K562 (cell line): Measurements from ENCODE around the gene NFATC1. TPM values are rescaled to one million over a fixed set of nuclear protein-coding genes. Genes with fewer than 3 reads are reported as not detected.

Source experiments
- ATAC-seq: fragments of 200-7000 bp; cut with Tn5 transposase; 3 replicates; pipeline ENCODE4 v1.9.1; 2020; ENCODE audit warnings: moderate library complexity
- BruUV-seq: library from RNA; stranded (reverse); fragments of 400-500 nt; replicated peaks from 2 replicates; lab custom pipeline; 2021; lab: Mats Ljungman, UMichigan
- CTCF ChIA-PET: fragments of 300-600 bp; formaldehyde crosslinking; extraction: SDS; loops from one replicate; lab custom pipeline; 2021; ENCODE audit warnings: low intra/inter-chr PET ratio; lab: Yijun Ruan, JAX
- POLR2A ChIA-PET: fragments of 300-600, 350-650 bp; sonication (Branson Sonifier 250); formaldehyde crosslinking; extraction: SDS; loops from one replicate; lab custom pipeline; 2021; ENCODE audit warnings: antibody characterized with exemption, inconsistent platforms; lab: Yijun Ruan, JAX
- DNase-seq, 4 experiments: peaks; one replicate each; pipeline versions ENCODE4 v3.0.0 to v3.0.0-alpha.2; 2011 to 2018; ENCODE audit warnings: low spot score in 3 of 4, mixed read lengths in 3 of 4; ENCODE audit errors: extremely low read depth in 1 of 4
- FAIRE-seq: peaks from 2 replicates; lab custom pipeline; 2011; peaks lifted over from hg19 to GRCh38; lab: Jason Lieb, UNC
- H2AFZ ChIP-seq: 2 replicates; pipeline ENCODE4 v1.6.0; 2011; ENCODE audit warnings: low read depth, low read length, control low read depth, inconsistent platforms
- H3K27ac ChIP-seq: fragments of 200-600 bp; 3 replicates; pipeline ENCODE4 v1.8.0; 2011; ENCODE audit warnings: low read depth, mild to moderate bottlenecking, control low read depth, inconsistent platforms, low read length, moderate library complexity, mixed read lengths; ENCODE audit errors: extremely low read depth
- H3K27me3 ChIP-seq, 2 experiments: fragments of 300-600 bp in 1 of 2; 2 replicates in 1 of 2; 3 replicates in 1 of 2; pipeline versions ENCODE4 v1.6.0 to v1.8.0; 2011; ENCODE audit warnings: inconsistent platforms in 2 of 2, low read length in 2 of 2, mild to moderate bottlenecking in 1 of 2, mixed read lengths in 1 of 2, moderate library complexity in 1 of 2; ENCODE audit not compliant: control insufficient read depth in 2 of 2, insufficient read depth in 2 of 2
- H3K36me3 ChIP-seq: fragments of 300-600 bp; 3 replicates; pipeline ENCODE4 v1.8.0; 2011; ENCODE audit warnings: mild to moderate bottlenecking, low read length, inconsistent platforms; ENCODE audit not compliant: control insufficient read depth, insufficient read depth
- H3K4me1 ChIP-seq, 2 experiments: fragments of 200-600 bp in 1 of 2; replicated peaks in 1 of 2; 2 replicates in 1 of 2; 3 replicates in 1 of 2; pipeline versions ENCODE4 v1.5.1 to v1.8.0; 2011; ENCODE audit warnings: inconsistent platforms in 2 of 2, low read length in 2 of 2, mild to moderate bottlenecking in 1 of 2, mixed read lengths in 1 of 2, moderate library complexity in 1 of 2; ENCODE audit not compliant: control insufficient read depth in 2 of 2, insufficient read depth in 2 of 2
- H3K4me2 ChIP-seq: 2 replicates; pipeline ENCODE4 v1.6.1; 2011; ENCODE audit warnings: low read length, control low read depth, inconsistent platforms, mixed read lengths; ENCODE audit not compliant: insufficient read depth
- H3K4me3 ChIP-seq: fragments of 200-600 bp; sonication (generic), shearing (Covaris generic); 2 replicates; pipeline ENCODE4 v1.5.1; 2016; ENCODE audit warnings: control low read depth, inconsistent platforms
- H3K79me2 ChIP-seq: fragments of 200-600 bp; 3 replicates; pipeline ENCODE4 v1.8.0; 2011; ENCODE audit warnings: low read length, inconsistent platforms; ENCODE audit not compliant: control insufficient read depth, insufficient read depth
- H3K9ac ChIP-seq, 2 experiments: 2 replicates each; pipeline versions ENCODE4 v1.6.0 to v1.6.1; 2011; ENCODE audit warnings: low read depth in 2 of 2, low read length in 2 of 2, control low read depth in 1 of 2, inconsistent platforms in 1 of 2, mild to moderate bottlenecking in 1 of 2, mixed read lengths in 1 of 2; ENCODE audit not compliant: insufficient read depth in 1 of 2
- H3K9me1 ChIP-seq: one replicate; pipeline ENCODE4 v1.6.0; 2011; ENCODE audit warnings: inconsistent platforms, mild to moderate bottlenecking, low read length, moderate library complexity; ENCODE audit not compliant: control insufficient read depth, insufficient read depth
- H3K9me3 ChIP-seq: replicated peaks from 2 replicates; pipeline ENCODE4 v1.5.1; 2011; ENCODE audit warnings: low read depth, low read length, inconsistent platforms; ENCODE audit not compliant: control insufficient read depth, insufficient read depth
- H4K20me1 ChIP-seq: replicated peaks from 2 replicates; pipeline ENCODE4 v1.6.1; 2011; ENCODE audit warnings: low read length, inconsistent platforms, mixed read lengths; ENCODE audit not compliant: control insufficient read depth, insufficient read depth
- GTF2F1 ChIP-seq: IDR thresholded peaks from 2 replicates; pipeline ENCODE4 v1.6.1; 2011; ENCODE audit warnings: low read depth, low read length, improper control_type of control experiment
- MXI1 ChIP-seq: IDR thresholded peaks from 2 replicates; pipeline ENCODE4 v1.6.1; 2011; ENCODE audit warnings: low read depth, mild to moderate bottlenecking, improper control_type of control experiment, low read length
- TCF3 ChIP-seq: sonication (generic); formaldehyde crosslinking; IDR thresholded peaks from 2 replicates; pipeline ENCODE4 v1.4.0; 2020; ENCODE audit warnings: mild to moderate bottlenecking, missing genetic modification reagents
- ZBTB17 ChIP-seq: fragments of 450-650 bp; formaldehyde crosslinking; IDR thresholded peaks from 2 replicates; pipeline ENCODE4 v1.4.0; 2020; ENCODE audit warnings: mild to moderate bottlenecking
- ZNF311 ChIP-seq: fragments of 250-450 bp; sonication (Bioruptor Pico); IDR thresholded peaks from 2 replicates; pipeline ENCODE4 v1.4.0; 2020; ENCODE audit warnings: mild to moderate bottlenecking, moderate library complexity
- ZSCAN29 ChIP-seq: fragments of 450-650 bp; IDR thresholded peaks from 2 replicates; pipeline ENCODE4 v1.6.1; 2017
- WGBS: fragments of 100-300 bp; shearing (Covaris generic); methylation state at CpG from one replicate; pipeline ENCODE4 v1.1.6; 2016; ENCODE audit warnings: low coverage, mixed read lengths; ENCODE audit not compliant: insufficient coverage; ENCODE audit errors: missing lambda C conversion rate; 5-methylcytosine and 5-hydroxymethylcytosine counted together
- in situ Hi-C: fragments of 300-500 bp; cut with MboI; formaldehyde crosslinking; loops from 4 replicates; pipeline ENCODE4 v1.15.0; 2018; ENCODE audit warnings: inconsistent platforms, mixed read lengths
- intact Hi-C: fragments of 100-400 bp; cut with micrococcal nuclease; formaldehyde crosslinking; loops from 2 replicates; pipeline ENCODE4 v1.14.2; 2022
- polyA plus RNA-seq, 8 experiments: library from polyadenylated mRNA; depleted of rRNA in 4 of 8; stranded (reverse) in 5 of 8; unstranded in 3 of 8; fragments of >200 nt; fragmentation: Nextera tagmentation in 2 of 8; fragmentation: Illumina TruSeq in 1 of 8; extraction: Ambion mirVana in 2 of 8; extraction: Trizol in 1 of 8; gene quantifications; 2 replicates each; pipeline versions ENCODE4 v1.2.1 to v1.2.3, GENCODE V29; 2011 to 2014; ENCODE audit warnings: inconsistent platforms in 1 of 8, missing spikeins in 1 of 8
- total RNA-seq, 7 experiments: library from RNA; depleted of rRNA in 6 of 7; stranded (reverse); fragments of >200 nt in 6 of 7; fragmentation: Illumina TruSeq in 2 of 7; extraction: Trizol in 2 of 7; gene quantifications; 2 replicates each; pipeline versions ENCODE4 v1.2.1 to v1.2.3, GENCODE V29; 2011 to 2021; ENCODE audit warnings: low replicate concordance in 1 of 7

The NFATC1 gene
- total and polyA plus RNA-seq, 9 of the 15 experiments (the other 6 are each of a cell fraction or from before 2014, with no cell fraction given): 1.1 to 16.4 (median 2.5) TPM

GRCh38 chr18:79448621-79449020 is 52.9 kb downstream of the NFATC1 start (continued):
- no peak for TF ChIP-seq ZNF311

- H3K4me1 ChIP-seq: peaks cover 0 to 15% of the 10 kb centered on the region in 2 experiments; a peak in 1 of 5 replicates
- ATAC-seq (no peak), DNase-seq (no peak), FAIRE-seq (no peak)
- no peak for TF ChIP-seq ZSCAN29
- no peak for TF ChIP-seq ZBTB17 (CRISPR knock-in tag)
- no peak for TF ChIP-seq MXI1
- TF ChIP-seq GTF2F1: no peak
- no peak for TF ChIP-seq TCF3
- no peaks in the 10 kb centered on the region for H3K9me1 ChIP-seq
- H3K9ac ChIP-seq: no peak overlapping the region
- H3K9me3 ChIP-seq: no peaks in the 10 kb centered on the region
- ChIA-PET POLR2A (no interaction called here), CTCF (no interaction called here)
- intact Hi-C loops: no loop called here
- H3K36me3 ChIP-seq: peaks cover 16% of the 10 kb centered on the region; the same call in 1 of the 3 replicates
- WGBS: 96% methylated on average over 12 of the region's 35 CpGs
- H3K79me2 ChIP-seq: no peaks in the 10 kb centered on the region
- no peaks in the 10 kb centered on the region for H3K27me3 ChIP-seq
- H3K4me2 ChIP-seq: no peak overlapping the region
- H3K4me3 ChIP-seq: no peak overlapping the region
- no peak overlapping the region for H3K27ac ChIP-seq
- H2AFZ ChIP-seq: no peak overlapping the region
- BruUV-seq: no TSS peak
- in situ Hi-C loops: no loop called here
- H4K20me1 ChIP-seq: no peaks in the 10 kb centered on the region; the same call in 1 of the 2 replicates
These were observed 54.0 kb downstream of the NFATC1 start for GRCh38 chr18:79449551-79450288.
